Stimulated activated CD4-positive, alpha-beta T cell treated with anti-CD3 and anti-CD28 coated beads, Interleukin-4, amount 100 ng/mL, for 4 hours (primary cell): ENCODE data around the gene CELSR2.

Experiments used
- DNase-seq, 2 experiments: peaks; one replicate each; pipeline ENCODE4 v3.0.0-alpha.2; 2020

Gene CELSR2

GRCh38 chr1:109229531-109230127 lies 19.7 kb upstream of the CELSR2 start:
- no peak for DNase-seq

GRCh38 chr1:109231066-109231465 lies 18.3 kb upstream of the CELSR2 start:
- DNase-seq = no peak

- no peak for DNase-seq
Observed at GRCh38 chr1:109235137-109235536, 14.2 kb upstream of the CELSR2 start.

DNA sequence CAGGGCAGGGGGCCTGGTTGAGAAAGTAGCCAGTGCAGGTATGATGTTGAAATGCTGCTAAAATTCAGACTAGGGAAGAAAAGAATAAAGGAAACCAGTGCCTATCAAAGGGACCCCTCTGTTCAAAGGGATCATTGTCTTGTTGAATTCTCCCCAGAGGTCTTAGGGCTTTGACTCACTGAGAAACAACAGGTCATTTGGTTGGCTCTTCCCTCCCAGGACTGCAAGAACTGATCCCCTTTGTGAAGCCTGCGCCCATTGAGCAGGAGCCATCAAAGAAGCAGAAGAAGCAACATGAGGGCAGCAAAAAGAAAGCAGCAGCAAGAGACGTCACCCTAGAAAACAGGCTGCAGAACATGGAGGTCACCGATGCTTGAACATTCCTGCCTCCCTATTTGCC lies 11.8 kb upstream of the CELSR2 start:
- DNase-seq = no peak

GRCh38 chr1:109238382-109238781 lies 11.0 kb upstream of the CELSR2 start:
- no peak for DNase-seq

GRCh38 chr1:109239047-109239408 lies 10.3 kb upstream of the CELSR2 start:
- no peak for DNase-seq

- DNase-seq = no peak
Observed at GRCh38 chr1:109239409-109240068, 9.8 kb upstream of the CELSR2 start.

- DNase-seq = peak in 1 of 2 experiments; percentile 25
Observed at GRCh38 chr1:109240158-109241152, 8.9 kb upstream of the CELSR2 start.

GRCh38 chr1:109241344-109241743 lies 8.0 kb upstream of the CELSR2 start:
- DNase-seq = no peak

DNA sequence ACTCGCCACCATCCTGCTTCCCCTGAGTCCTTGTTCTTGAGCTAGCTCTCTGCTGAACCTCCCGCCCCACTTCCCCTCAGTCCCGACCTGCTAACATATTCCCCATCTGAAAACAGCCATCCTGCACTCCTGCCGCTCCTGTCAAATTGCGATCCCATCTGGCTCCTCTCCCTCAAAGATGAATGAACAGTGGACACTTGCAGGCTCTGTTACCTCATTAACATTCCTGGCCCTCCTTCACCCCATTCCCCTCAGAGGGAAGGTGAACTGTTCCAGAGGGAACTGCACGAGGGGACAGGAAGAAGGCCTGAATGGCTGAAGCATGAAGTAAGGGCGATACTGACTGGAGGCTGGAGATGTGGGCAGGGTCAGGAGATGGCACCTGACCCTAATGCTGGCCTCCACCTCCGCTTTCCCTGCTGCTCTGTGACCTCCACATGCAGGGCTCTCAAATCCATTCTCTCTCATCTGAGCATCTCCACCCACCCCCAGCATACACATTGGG lies 7.4 kb upstream of the CELSR2 start:
- no peak for DNase-seq

DNA sequence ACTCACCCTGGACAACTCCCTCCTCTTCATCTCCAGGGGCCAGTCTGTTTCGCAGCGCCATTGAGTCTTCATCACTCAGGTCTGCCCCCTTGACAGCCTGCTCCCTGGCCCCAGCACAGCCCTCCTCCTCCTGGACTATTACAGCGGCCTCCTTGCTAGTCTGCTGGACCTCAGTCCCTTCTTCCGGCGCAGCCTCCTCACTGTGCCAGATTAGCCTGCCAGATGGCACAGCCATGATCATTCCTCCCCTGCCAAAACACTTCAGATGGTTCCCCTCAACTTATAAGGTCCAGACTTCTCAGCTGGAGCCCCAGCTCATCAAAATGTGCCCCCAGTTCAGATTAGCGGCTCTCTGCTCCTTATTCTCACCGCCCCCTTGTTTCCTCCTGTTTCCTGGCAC lies 7.0 kb upstream of the CELSR2 start:
- no peak for DNase-seq

DNA sequence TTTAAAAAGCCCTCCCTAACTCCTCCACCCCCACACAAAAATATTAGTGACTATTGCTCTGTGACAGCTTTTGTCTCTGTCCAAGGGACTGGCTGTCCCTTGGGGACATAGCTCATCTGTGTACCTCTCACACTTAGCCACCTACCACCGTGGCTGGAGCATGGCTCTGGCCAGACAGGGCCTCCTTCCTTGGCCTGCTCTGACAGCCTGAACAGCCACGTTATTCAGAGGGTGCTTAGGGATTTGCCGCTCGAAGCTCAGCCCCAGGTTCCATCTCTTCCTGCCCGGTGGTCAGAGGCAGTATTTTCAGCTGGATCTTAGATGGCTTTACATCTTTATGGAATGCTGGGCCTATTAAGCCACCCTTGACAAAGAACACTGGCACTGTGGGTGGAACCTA lies 6.1 kb upstream of the CELSR2 start:
- no peak for DNase-seq

- DNase-seq = no peak
Observed at GRCh38 chr1:109243860-109244552, 5.3 kb upstream of the CELSR2 start.

- no peak for DNase-seq
Observed at GRCh38 chr1:109246141-109246551, 3.2 kb upstream of the CELSR2 start.

DNA sequence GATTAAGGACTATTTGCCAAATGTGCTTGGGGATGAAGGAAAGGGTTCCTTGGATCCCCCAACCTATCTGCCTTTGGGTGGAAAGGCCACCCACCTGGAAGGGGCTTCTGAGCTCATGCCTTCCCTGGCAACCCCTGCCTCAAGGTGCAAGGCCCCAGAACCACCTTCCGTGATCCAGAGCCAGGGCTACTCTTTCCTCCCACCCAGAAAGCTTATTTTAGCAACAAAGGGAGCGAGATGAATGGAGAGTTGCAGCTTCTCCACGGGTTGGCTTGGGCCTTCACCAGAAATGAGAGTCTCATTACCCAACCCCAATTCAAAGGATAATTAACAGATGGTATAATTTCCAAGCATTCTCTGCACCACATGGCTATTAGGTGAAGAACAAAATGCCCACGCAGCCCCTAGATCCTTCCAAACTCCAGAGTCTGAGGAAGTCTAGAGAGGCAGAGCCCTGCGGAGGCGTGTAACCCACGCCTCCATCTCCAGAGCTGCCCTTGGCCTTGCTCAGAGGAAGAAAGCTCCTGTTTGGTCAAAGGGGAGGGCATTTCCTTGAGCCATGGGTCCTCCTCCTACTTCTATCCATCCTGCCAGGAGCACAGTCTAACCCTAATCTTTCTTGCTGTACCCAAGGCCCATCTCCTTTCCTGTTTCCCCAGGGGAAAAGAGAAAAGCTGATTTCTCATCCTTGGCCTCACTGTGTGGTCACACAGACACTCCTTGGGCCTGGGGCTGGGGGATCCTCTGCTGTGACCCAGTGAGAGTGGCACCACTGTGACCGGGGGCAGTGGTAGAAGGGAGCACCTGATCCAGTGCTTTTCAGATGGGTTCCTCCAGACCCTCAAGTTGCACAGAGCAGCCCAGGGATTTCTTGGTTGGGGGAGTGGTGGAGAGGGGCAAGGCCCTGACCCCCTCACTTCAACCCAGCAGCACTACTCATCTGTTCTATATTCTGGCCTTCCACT lies 1.7 kb upstream of the CELSR2 start:
- no peak for DNase-seq

DNA sequence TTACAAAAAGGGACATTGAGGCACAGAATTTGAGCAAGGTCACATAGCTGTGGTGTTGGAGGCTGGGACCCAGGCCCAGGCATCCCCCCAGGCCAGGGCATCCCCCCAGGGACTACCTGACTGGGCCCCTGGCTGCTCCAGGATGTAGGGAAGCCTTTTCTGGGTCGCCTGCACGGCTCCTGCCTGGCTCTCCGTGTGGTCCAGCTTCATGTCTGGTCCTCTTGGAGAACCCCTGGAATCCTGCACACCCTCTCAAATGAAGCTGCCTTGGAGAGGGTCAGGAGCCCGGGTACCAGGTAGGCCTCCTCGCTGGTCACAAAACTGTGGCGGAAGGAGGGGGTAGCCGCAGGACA lies 919 bp upstream of the CELSR2 start:
- DNase-seq = no peak

- no peak for DNase-seq
Observed at GRCh38 chr1:109249654-109250401, 489 bp downstream of the CELSR2 start.

- DNase-seq = no peak
Observed at GRCh38 chr1:109250454-109251276, 1.3 kb downstream of the CELSR2 start.

DNA sequence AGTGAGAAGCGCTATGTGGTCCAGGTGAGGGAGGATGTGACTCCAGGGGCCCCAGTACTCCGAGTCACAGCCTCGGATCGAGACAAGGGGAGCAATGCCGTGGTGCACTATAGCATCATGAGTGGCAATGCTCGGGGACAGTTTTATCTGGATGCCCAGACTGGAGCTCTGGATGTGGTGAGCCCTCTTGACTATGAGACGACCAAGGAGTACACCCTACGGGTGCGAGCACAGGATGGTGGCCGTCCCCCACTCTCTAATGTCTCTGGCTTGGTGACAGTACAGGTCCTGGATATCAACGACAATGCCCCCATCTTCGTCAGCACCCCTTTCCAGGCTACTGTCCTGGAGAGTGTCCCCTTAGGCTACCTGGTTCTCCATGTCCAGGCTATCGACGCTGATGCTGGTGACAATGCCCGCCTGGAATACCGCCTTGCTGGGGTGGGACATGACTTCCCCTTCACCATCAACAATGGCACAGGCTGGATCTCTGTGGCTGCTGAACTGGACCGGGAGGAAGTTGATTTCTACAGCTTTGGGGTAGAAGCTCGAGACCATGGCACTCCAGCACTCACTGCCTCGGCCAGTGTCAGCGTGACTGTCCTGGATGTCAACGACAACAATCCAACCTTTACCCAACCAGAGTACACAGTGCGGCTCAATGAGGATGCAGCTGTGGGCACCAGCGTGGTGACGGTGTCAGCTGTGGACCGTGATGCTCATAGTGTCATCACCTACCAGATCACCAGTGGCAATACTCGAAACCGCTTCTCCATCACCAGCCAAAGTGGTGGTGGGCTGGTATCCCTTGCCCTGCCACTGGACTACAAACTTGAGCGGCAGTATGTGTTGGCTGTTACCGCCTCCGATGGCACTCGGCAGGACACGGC lies 2.2 kb downstream of the CELSR2 start:
- DNase-seq = no peak
